CD14-positive monocyte (primary cell): ENCODE data around the gene SPATA17. TPM values are rescaled to one million over a fixed set of nuclear protein-coding genes. Genes with fewer than 3 reads are reported as not detected.

Experiments used
- DNase-seq, 3 donors: peaks; one replicate each; pipeline ENCODE4 v3.0.0-alpha.2; 2011 to 2022
- H2AFZ ChIP-seq: 2 replicates; pipeline ENCODE4 v1.6.0; 2012; ENCODE audit warnings: mild to moderate bottlenecking, low read depth, low read length, inconsistent platforms; ENCODE audit not compliant: insufficient read depth, poor library complexity, severe bottlenecking
- H3K27ac ChIP-seq, 2 donors: 1 replicate in 1 of 2; 2 replicates in 1 of 2; pipeline ENCODE4 v1.5.1; 2012 to 2013; ENCODE audit warnings: low read length in 2 of 2, control low read depth in 1 of 2, inconsistent platforms in 1 of 2, low read depth in 1 of 2, mild to moderate bottlenecking in 1 of 2
- H3K27me3 ChIP-seq, 2 donors: one replicate each; pipeline versions ENCODE4 v1.6.0 to v1.6.1; 2011 to 2013; ENCODE audit warnings: low read length in 2 of 2; ENCODE audit not compliant: control insufficient read depth in 2 of 2, insufficient read depth in 2 of 2
- H3K36me3 ChIP-seq, 2 donors: replicated peaks in 1 of 2; 1 replicate in 1 of 2; 2 replicates in 1 of 2; pipeline versions ENCODE4 v1.5.1 to v1.6.1; 2012 to 2013; ENCODE audit warnings: low read length in 2 of 2, control low read depth in 1 of 2, inconsistent platforms in 1 of 2, mild to moderate bottlenecking in 1 of 2; ENCODE audit not compliant: insufficient read depth in 2 of 2, control insufficient read depth in 1 of 2
- H3K4me1 ChIP-seq, 2 donors: 1 replicate in 1 of 2; 2 replicates in 1 of 2; pipeline versions ENCODE4 v1.5.1 to v1.6.1; 2012 to 2013; ENCODE audit warnings: low read length in 2 of 2, control low read depth in 1 of 2, inconsistent platforms in 1 of 2, mild to moderate bottlenecking in 1 of 2, moderate library complexity in 1 of 2; ENCODE audit not compliant: insufficient read depth in 2 of 2, control insufficient read depth in 1 of 2
- H3K4me2 ChIP-seq: replicated peaks from 2 replicates; pipeline ENCODE3; 2012; ENCODE audit warnings: low read length, moderate library complexity, mild to moderate bottlenecking; ENCODE audit not compliant: poor library complexity, severe bottlenecking; ENCODE audit errors: extremely low read depth
- H3K4me3 ChIP-seq, 3 experiments: fragments of 200-600 bp in 1 of 3; sonication (generic) in 1 of 3; replicated peaks in 1 of 3; 1 replicate in 2 of 3; 2 replicates in 1 of 3; pipeline ENCODE4 v1.5.1; 2011 to 2013; ENCODE audit warnings: low read length in 3 of 3, mild to moderate bottlenecking in 3 of 3, control low read depth in 2 of 3, low read depth in 2 of 3, inconsistent platforms in 1 of 3, moderate library complexity in 1 of 3
- H3K79me2 ChIP-seq: 2 replicates; pipeline ENCODE4 v1.6.0; 2012; ENCODE audit warnings: mild to moderate bottlenecking, control low read depth, inconsistent platforms, low read length, moderate library complexity; ENCODE audit not compliant: insufficient read depth
- H3K9ac ChIP-seq: 2 replicates; pipeline ENCODE4 v1.6.0; 2017; ENCODE audit warnings: low read length, mild to moderate bottlenecking; ENCODE audit not compliant: insufficient read depth, poor library complexity, severe bottlenecking
- H3K9me3 ChIP-seq, 2 donors: replicated peaks in 1 of 2; 1 replicate in 1 of 2; 2 replicates in 1 of 2; pipeline versions ENCODE4 v1.5.1 to v1.6.1; 2012 to 2013; ENCODE audit warnings: low read length in 2 of 2, control low read depth in 1 of 2; ENCODE audit not compliant: control insufficient read depth in 1 of 2, insufficient read depth in 1 of 2
- H4K20me1 ChIP-seq: 2 replicates; pipeline ENCODE4 v1.6.0; 2012; ENCODE audit warnings: mild to moderate bottlenecking, low read length, control low read depth, moderate library complexity; ENCODE audit not compliant: insufficient read depth
- H3K27ac Mint-ChIP-seq, 7 donors: one replicate each; pipeline ENCODE4 v1.8.0; 2020; ENCODE audit warnings: mild to moderate bottlenecking in 7 of 7, mixed read lengths in 7 of 7, moderate library complexity in 6 of 7, inconsistent platforms in 2 of 7
- H3K27me3 Mint-ChIP-seq, 3 donors: one replicate each; pipeline ENCODE4 v1.8.0; 2021 to 2022; ENCODE audit warnings: low read depth in 3 of 3, mild to moderate bottlenecking in 3 of 3, mixed read lengths in 3 of 3, moderate library complexity in 3 of 3, inconsistent platforms in 1 of 3
- H3K36me3 Mint-ChIP-seq, 2 donors: one replicate each; pipeline ENCODE4 v1.8.0; 2020; ENCODE audit warnings: mixed read lengths in 2 of 2, inconsistent platforms in 1 of 2, mild to moderate bottlenecking in 1 of 2
- H3K4me1 Mint-ChIP-seq: one replicate; pipeline ENCODE4 v1.8.0; 2020; ENCODE audit warnings: mild to moderate bottlenecking, mixed read lengths
- H3K4me3 Mint-ChIP-seq, 2 donors: one replicate each; pipeline ENCODE4 v1.8.0; 2020; ENCODE audit warnings: mild to moderate bottlenecking in 2 of 2, mixed read lengths in 2 of 2, moderate library complexity in 1 of 2
- H3K9me3 Mint-ChIP-seq, 7 donors: one replicate each; pipeline ENCODE4 v1.8.0; 2020 to 2022; ENCODE audit warnings: mixed read lengths in 7 of 7, mild to moderate bottlenecking in 6 of 7, moderate library complexity in 6 of 7, inconsistent platforms in 2 of 7
- CTCF ChIP-seq: fragments of 200-600 bp; IDR thresholded peaks from one replicate; pipeline ENCODE4 v1.8.0; 2022; ENCODE audit warnings: antibody characterized with exemption, mild to moderate bottlenecking
- WGBS: methylation state at CpG from one replicate; pipeline ENCODE4 v1.1.5; 2013; ENCODE audit warnings: missing lambda C conversion rate; ENCODE audit not compliant: insufficient coverage; 5-methylcytosine and 5-hydroxymethylcytosine counted together
- intact Hi-C, 2 donors: fragments of 100-400 bp; cut with micrococcal nuclease; formaldehyde crosslinking; loops; one replicate each; pipeline versions ENCODE4 v1.15.0 to v1.15.1; 2023
- polyA plus RNA-seq, 3 donors: library from polyadenylated mRNA; depleted of rRNA in 1 of 3; unstranded in 2 of 3; stranded (reverse) in 1 of 3; fragments of 300-500 nt in 2 of 3; fragments of >200 nt in 1 of 3; fragmentation: Illumina TruSeq in 2 of 3; gene quantifications; 1 replicate in 2 of 3; 2 replicates in 1 of 3; pipeline ENCODE4 v1.2.3, GENCODE V29; 2012 to 2021

SPATA17 gene
- polyA plus RNA-seq, 3 donors, result 0.28 TPM; not detected in 2

- Mint-ChIP-seq H3K27me3 (no peaks in the 10 kb centered on the region), H3K4me1 (no peaks in the 10 kb centered on the region), H3K36me3 (no peaks in the 10 kb centered on the region), H3K9me3 (peaks cover 0 to 1% (median 0%) of the 10 kb centered on the region in 7 donors), H3K4me3 (no peak overlapping the region), H3K27ac (no peak overlapping the region)
- H3K36me3 ChIP-seq, result no peaks in the 10 kb centered on the region
- no peaks in the 10 kb centered on the region for H3K27me3 ChIP-seq
- H4K20me1 ChIP-seq, result no peaks in the 10 kb centered on the region
- H3K9me3 ChIP-seq, result no peaks in the 10 kb centered on the region
- intact Hi-C loops, result no loop called here
- H3K4me2 ChIP-seq, result no peak overlapping the region
- TF ChIP-seq CTCF, result no peak
- no peaks in the 10 kb centered on the region for H3K79me2 ChIP-seq
- WGBS, result no CpG with 5 or more reads among the region's 1 CpG
- H3K27ac ChIP-seq, result no peak overlapping the region
- H2AFZ ChIP-seq, result no peak overlapping the region
- no peak overlapping the region for H3K9ac ChIP-seq
- H3K4me1 ChIP-seq, result no peaks in the 10 kb centered on the region
- no peak for DNase-seq
- H3K4me3 ChIP-seq, result no peak overlapping the region
Observed at GRCh38 chr1:217846733-217847132, 215.6 kb downstream of the SPATA17 start.

GRCh38 chr1:217847643-217848042 lies 216.5 kb downstream of the SPATA17 start:
- H3K4me3 Mint-ChIP-seq, result no peak overlapping the region
- Histone ChIP-seq H3K27me3 (no peaks in the 10 kb centered on the region), H4K20me1 (no peaks in the 10 kb centered on the region), H3K4me2 (no peak overlapping the region), H3K4me3 (no peak overlapping the region), H3K4me1 (no peaks in the 10 kb centered on the region), H3K27ac (no peak overlapping the region), H3K36me3 (no peaks in the 10 kb centered on the region), H3K9ac (no peak overlapping the region), H3K9me3 (no peaks in the 10 kb centered on the region), H3K79me2 (no peaks in the 10 kb centered on the region), H2AFZ (no peak overlapping the region)
- H3K4me1 Mint-ChIP-seq, result no peaks in the 10 kb centered on the region
- no peaks in the 10 kb centered on the region for H3K36me3 Mint-ChIP-seq
- no peaks in the 10 kb centered on the region for H3K27me3 Mint-ChIP-seq
- WGBS, result no CpG with 5 or more reads among the region's 3 CpGs
- no peak for DNase-seq
- intact Hi-C loops, result no loop called here
- no peak for TF ChIP-seq CTCF
- H3K27ac Mint-ChIP-seq, result no peak overlapping the region
- peaks cover 0 to 1% (median 0%) of the 10 kb centered on the region in 7 donors for H3K9me3 Mint-ChIP-seq
